GM12891 (cell line): ENCODE data around the gene HAS3. TPM values are rescaled to one million over a fixed set of nuclear protein-coding genes. Genes with fewer than 3 reads are reported as not detected.
"Not testable (repeated sequence)": the region's sequence is repeated elsewhere in the genome, so short reads cannot be mapped to it uniquely, and the experiment has no call there.

Source experiments
- DNase-seq: peaks from one replicate; pipeline ENCODE4 v3.0.0; 2011; ENCODE audit warnings: low spot score; ENCODE audit not compliant: insufficient read length
- FAIRE-seq: peaks from 2 replicates; lab custom pipeline; 2011; peaks lifted over from hg19 to GRCh38; lab: Jason Lieb, UNC
- PAX5 ChIP-seq: IDR thresholded peaks from 2 replicates; pipeline ENCODE4 v1.6.1; 2011; ENCODE audit warnings: low read length, moderate library complexity, mild to moderate bottlenecking; ENCODE audit not compliant: insufficient read depth, severe bottlenecking
- POLR2A ChIP-seq: IDR thresholded peaks from 2 replicates; pipeline ENCODE4 v1.6.1; 2011; ENCODE audit warnings: low read depth, low read length, control low read depth
- POLR2AphosphoS5 ChIP-seq: IDR thresholded peaks from 2 replicates; pipeline ENCODE4 v1.6.1; 2011; ENCODE audit warnings: low read depth, low read length, control low read depth
- POU2F2 ChIP-seq: IDR thresholded peaks from 2 replicates; pipeline ENCODE4 v1.6.1; 2011; ENCODE audit warnings: low read depth, mild to moderate bottlenecking, control low read depth, low read length, moderate library complexity
- SPI1 ChIP-seq: IDR thresholded peaks from 2 replicates; pipeline ENCODE4 v1.6.1; 2011; ENCODE audit warnings: low read depth, low read length, control low read depth
- TAF1 ChIP-seq: IDR thresholded peaks from 2 replicates; pipeline ENCODE4 v1.6.1; 2011; ENCODE audit warnings: low read depth, low read length, control low read depth
- polyA plus RNA-seq: library from polyadenylated mRNA; unstranded; fragments of >200 nt; gene quantifications from one replicate; pipeline ENCODE4 v1.2.1, GENCODE V29; 2012; ENCODE audit warnings: low read depth, missing spikeins, inconsistent platforms; ENCODE audit not compliant: missing spikeins

Gene HAS3
- 0.31 TPM for polyA plus RNA-seq

GRCh38 chr16:69105501-69106361 is at the start of gene HAS3:
HAS3 (plus strand) TSS chr16:69105653; CDS start chr16:69109396, 3,743 bp downstream.
- peak; percentile 75 for DNase-seq
- TF ChIP-seq TAF1 (no peak), SPI1 (no peak), POU2F2 (no peak), POLR2AphosphoS5 (no peak)
- peak; percentile 67 for FAIRE-seq

DNA sequence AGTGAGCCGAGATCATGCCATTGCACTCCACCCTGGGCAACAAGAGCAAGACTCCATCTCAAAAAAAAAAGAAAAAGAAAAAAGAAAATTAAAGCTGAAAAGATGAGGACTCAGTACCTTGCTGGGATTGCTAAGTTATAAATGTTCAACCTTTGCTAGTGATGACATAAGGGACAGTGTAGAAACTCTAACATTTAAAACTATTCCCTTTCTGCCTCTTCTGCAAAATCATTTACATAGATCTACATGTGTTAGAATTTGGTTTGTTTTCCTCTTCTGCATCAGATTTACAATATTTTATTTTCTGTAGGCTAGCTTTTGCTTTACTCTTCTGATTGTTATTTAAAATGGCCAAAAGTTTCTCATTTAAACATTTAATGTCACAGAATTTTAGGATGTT is 49.5 kb upstream of the HAS3 start:
- FAIRE-seq (no peak), DNase-seq (no peak)
- TF ChIP-seq POLR2A = no peak
- TF ChIP-seq TAF1 = no peak
- no peak for TF ChIP-seq POU2F2
- TF ChIP-seq PAX5 = no peak
- TF ChIP-seq SPI1 = no peak
- no peak for TF ChIP-seq POLR2AphosphoS5

GRCh38 chr16:69056421-69056820 is 49.0 kb upstream of the HAS3 start:
- TF ChIP-seq SPI1 (no peak), PAX5 (no peak), POLR2AphosphoS5 (no peak), POU2F2 (no peak), TAF1 (no peak), POLR2A (no peak)
- no peak for FAIRE-seq
- no peak for DNase-seq

DNA sequence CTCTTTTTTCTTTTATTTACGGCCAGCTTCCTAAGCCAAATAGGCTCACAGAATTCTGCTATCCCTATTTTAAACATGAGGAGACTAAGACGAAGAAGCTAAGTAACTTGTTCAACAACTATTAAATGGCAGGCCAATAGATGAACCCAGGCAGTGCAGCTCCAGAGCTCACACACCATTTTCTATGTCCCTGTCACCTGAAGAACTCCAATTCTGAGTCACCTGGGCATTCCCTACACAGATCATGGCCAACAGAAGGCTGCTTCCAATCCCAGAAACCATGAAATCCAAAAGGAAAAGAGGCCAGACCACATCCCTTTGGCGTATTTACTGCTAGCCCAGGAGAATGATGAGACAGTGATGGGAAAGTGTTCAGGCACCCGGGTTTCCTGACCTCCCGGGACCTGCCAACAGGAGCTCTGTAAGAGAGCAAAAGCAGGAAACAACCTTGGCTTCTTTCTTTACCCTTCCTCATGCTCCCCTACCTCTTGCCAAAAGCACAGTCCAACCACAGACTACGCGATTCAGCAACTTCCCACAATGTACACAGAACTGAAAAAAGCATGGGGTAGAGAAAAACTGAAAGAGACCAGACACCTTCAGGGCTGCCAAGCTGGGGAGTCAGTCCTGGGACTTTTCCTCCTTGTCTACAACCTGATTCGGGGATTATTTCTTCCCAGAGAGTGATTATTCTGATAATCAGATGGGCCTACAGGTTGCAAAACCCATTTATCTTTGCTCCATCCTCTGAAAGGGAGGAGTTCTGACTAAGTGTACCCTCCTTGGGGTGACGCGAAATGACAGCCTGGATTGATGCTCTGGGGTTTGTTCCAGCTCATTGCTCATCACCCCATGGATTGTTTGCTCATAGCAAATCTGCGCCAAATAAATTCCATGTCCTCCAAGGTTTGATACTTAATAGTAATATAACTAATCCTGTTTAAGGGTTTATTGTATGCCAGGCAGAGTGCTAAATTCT is 47.8 kb upstream of the HAS3 start:
- FAIRE-seq (no peak), DNase-seq (peak; percentile 16)
- TF ChIP-seq POU2F2 = 0 out of 2 replicates have a peak, but pooled peaks have one; percentile 29
- no peak for TF ChIP-seq PAX5

GRCh38 chr16:69063491-69063890 is 42.0 kb upstream of the HAS3 start:
- DNase-seq, FAIRE-seq: not testable (repeated sequence)

GRCh38 chr16:69064124-69064763 is 41.2 kb upstream of the HAS3 start:
- FAIRE-seq = no peak
- DNase-seq = no peak
- TF ChIP-seq SPI1 (no peak), POU2F2 (no peak), POLR2AphosphoS5 (no peak), PAX5 (no peak), POLR2A (no peak), TAF1 (no peak)

- DNase-seq (no peak), FAIRE-seq (no peak)
- TF ChIP-seq SPI1 (no peak), PAX5 (no peak), POU2F2 (no peak), POLR2AphosphoS5 (no peak), TAF1 (no peak), POLR2A (no peak)
These were observed 40.6 kb upstream of the HAS3 start for GRCh38 chr16:69064764-69065313.

DNA sequence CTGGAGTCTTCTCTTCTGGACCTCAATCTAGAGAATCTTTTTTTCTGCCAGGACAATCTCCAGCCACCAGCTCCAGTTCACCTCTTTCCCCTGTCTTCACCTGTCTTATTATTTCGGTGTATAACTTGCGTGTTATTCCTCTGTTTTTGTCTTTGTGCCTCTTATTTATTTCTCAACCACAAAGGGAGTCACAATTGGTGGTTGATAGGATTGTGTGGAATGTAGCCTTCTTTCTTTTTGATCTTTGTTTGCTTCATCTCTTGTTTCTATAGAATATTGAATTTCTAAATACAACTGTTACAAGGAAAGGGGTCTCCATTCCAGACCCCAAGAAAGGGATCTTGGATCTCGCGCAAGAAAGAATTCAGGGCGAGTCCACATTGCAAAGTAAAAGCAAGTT is 35.9 kb upstream of the HAS3 start:
- TF ChIP-seq PAX5 = no peak
- TF ChIP-seq POLR2A = no peak
- TF ChIP-seq TAF1 = no peak
- no peak for TF ChIP-seq POU2F2
- TF ChIP-seq SPI1 = no peak
- TF ChIP-seq POLR2AphosphoS5 = no peak
- FAIRE-seq (no peak), DNase-seq (no peak)

GRCh38 chr16:69071036-69071435 is 34.4 kb upstream of the HAS3 start:
- no peak for DNase-seq
- TF ChIP-seq POU2F2 (no peak), PAX5 (no peak), SPI1 (no peak), POLR2A (no peak), TAF1 (no peak), POLR2AphosphoS5 (no peak)

More at GRCh38 chr16:69071036-69071435, 34.4 kb upstream of the HAS3 start:
- FAIRE-seq = no peak
